Common myeloid progenitor, CD34-positive (primary cell): Measurements from ENCODE around the gene TTC27.

Experiments
- CTCF ChIA-PET: fragments of 350-600 bp; sonication (Branson Sonifier 250); formaldehyde crosslinking; loops from one replicate; lab custom pipeline; 2021; ENCODE audit warnings: antibody characterized with exemption; lab: Charles Lee
- POLR2A ChIA-PET: fragments of 350-600 bp; sonication (Branson Sonifier 250); formaldehyde crosslinking; loops from one replicate; lab custom pipeline; 2021; ENCODE audit warnings: antibody characterized with exemption; lab: Charles Lee
- DNase-seq, 3 donors: peaks; one replicate each; pipeline versions ENCODE4 v3.0.0 to v3.0.0-alpha.2; 2013
- H3K27ac ChIP-seq, 2 experiments: 1 replicate in 1 of 2; 2 replicates in 1 of 2; pipeline ENCODE4 v1.7.0; 2013; ENCODE audit warnings: inconsistent platforms in 2 of 2, low read length in 2 of 2, mild to moderate bottlenecking in 2 of 2, low read depth in 1 of 2, moderate library complexity in 1 of 2; ENCODE audit not compliant: severe bottlenecking in 2 of 2, insufficient read depth in 1 of 2, poor library complexity in 1 of 2
- H3K27me3 ChIP-seq, 5 experiments: replicated peaks in 2 of 5; 1 replicate in 3 of 5; 2 replicates in 2 of 5; pipeline versions ENCODE4 v1.6.1 to v1.7.0; 2013; ENCODE audit warnings: low read length in 4 of 5, mild to moderate bottlenecking in 2 of 5, moderate library complexity in 2 of 5, inconsistent platforms in 1 of 5; ENCODE audit not compliant: insufficient read depth in 5 of 5, control insufficient read depth in 4 of 5
- H3K36me3 ChIP-seq, 4 experiments: 1 replicate in 2 of 4; 2 replicates in 2 of 4; pipeline versions ENCODE4 v1.6.1 to v1.7.0; 2013; ENCODE audit warnings: low read length in 3 of 4, control low read depth in 1 of 4, mild to moderate bottlenecking in 1 of 4; ENCODE audit not compliant: control insufficient read depth in 4 of 4, insufficient read depth in 4 of 4
- H3K4me1 ChIP-seq, 4 experiments: 1 replicate in 3 of 4; 2 replicates in 1 of 4; pipeline versions ENCODE4 v1.6.1 to v1.7.1; 2013; ENCODE audit warnings: low read length in 3 of 4, mild to moderate bottlenecking in 3 of 4, control low read depth in 1 of 4, inconsistent platforms in 1 of 4, moderate library complexity in 1 of 4; ENCODE audit not compliant: control insufficient read depth in 4 of 4, insufficient read depth in 4 of 4; ENCODE audit errors: control extremely low read depth in 1 of 4
- H3K4me3 ChIP-seq, 7 experiments: 1 replicate in 4 of 7; 2 replicates in 3 of 7; pipeline versions ENCODE4 v1.5.1 to v1.7.0; 2013; ENCODE audit warnings: mild to moderate bottlenecking in 7 of 7, low read length in 6 of 7, moderate library complexity in 6 of 7, inconsistent platforms in 2 of 7, low read depth in 2 of 7, control low read depth in 1 of 7; ENCODE audit not compliant: insufficient read depth in 4 of 7, control insufficient read depth in 1 of 7; ENCODE audit errors: extremely low read depth in 1 of 7
- H3K9me3 ChIP-seq, 5 experiments: 1 replicate in 4 of 5; 2 replicates in 1 of 5; pipeline versions ENCODE4 v1.6.1 to v1.7.1; 2013; ENCODE audit warnings: low read length in 4 of 5, mild to moderate bottlenecking in 2 of 5, inconsistent platforms in 1 of 5, low read depth in 1 of 5, moderate library complexity in 1 of 5; ENCODE audit not compliant: control insufficient read depth in 4 of 5, insufficient read depth in 2 of 5; ENCODE audit errors: control extremely low read depth in 1 of 5
- WGBS: methylation state at CpG from one replicate; pipeline ENCODE4 v1.1.5; 2013; ENCODE audit not compliant: insufficient coverage; 5-methylcytosine and 5-hydroxymethylcytosine counted together

The TTC27 gene

DNA sequence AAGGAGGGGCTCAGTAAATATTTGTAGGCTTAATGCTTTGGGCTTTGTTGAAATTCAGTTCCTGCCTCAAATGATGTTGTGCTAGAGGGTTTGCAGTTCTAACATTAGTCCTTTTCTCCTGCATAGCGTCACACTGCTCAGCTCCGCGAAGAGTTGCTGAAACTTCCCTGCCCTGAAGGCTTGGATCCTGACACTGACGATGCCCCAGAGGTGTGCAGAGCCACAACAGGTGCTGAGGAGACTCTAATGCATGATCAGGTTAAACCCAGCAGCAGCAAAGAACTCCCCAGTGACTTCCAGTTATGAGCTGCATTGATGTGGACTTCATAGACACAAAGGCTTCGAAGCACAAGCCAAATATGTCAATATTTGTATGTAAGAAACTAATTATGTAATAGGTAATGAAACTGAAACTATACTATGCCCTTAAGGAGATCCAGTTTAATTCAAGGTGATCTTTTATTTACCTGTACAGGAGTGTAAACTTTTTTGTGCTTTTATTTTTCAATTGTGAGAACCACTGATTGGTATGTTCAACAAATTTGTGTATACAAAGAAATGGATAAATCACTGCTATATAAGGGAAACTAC is 10.2 kb upstream of the TTC27 start:
- DNase-seq = no peak
- H3K36me3 ChIP-seq = peaks cover 12 to 55% (median 26%) of the 10 kb centered on the region in 4 experiments
- H3K27me3 ChIP-seq = no peaks in the 10 kb centered on the region
- 94% methylated on average over 3 of the region's 5 CpGs for WGBS
- POLR2A ChIA-PET = no interaction called here
- no peak overlapping the region for H3K27ac ChIP-seq
- no peaks in the 10 kb centered on the region for H3K9me3 ChIP-seq
- CTCF ChIA-PET = interaction anchor here (0.9 to 1.1 kb wide), 2 partner anchors 9 to 16 kb away, joined by 3 read pairs; no protein-coding TSS in a partner anchor
- H3K4me3 ChIP-seq = no peak overlapping the region
- no peaks in the 10 kb centered on the region for H3K4me1 ChIP-seq

DNA sequence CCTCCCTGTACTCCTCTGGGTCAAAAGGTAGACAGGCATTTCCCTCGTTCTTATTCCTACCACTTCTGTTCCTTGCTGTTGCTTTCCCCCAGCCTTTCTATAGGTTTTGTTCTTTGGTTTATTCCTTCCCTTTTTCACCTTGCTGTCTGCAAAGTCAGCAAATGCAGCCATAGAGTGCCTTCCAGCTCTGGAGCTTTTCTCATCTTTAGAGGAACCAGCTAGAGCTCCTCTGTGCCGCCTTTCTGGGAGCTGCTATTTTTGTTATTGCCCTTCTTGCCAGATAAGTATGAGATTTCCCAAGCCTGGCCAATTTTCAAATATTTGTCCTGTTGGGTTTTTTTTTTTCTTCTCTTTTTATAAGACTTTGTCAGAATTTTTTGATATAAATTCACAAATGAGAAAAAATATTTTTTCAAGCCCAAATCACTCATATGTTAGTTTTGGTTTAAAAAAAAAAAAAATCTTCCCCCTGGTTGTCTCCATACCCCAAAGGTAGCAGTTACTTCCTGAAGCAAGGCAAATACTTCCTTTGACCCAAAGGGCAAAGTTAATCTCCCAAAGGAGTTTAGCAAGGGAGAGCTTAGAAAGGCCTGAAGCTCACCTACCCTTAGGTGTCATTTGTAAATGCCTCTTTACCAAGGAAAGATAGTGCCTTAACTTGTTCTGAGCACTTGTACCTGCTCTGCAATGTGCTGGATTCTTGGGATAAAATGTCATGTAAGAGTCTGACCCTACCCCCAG is 5.1 kb upstream of the TTC27 start:
- no peaks in the 10 kb centered on the region for H3K9me3 ChIP-seq
- no peak overlapping the region for H3K4me3 ChIP-seq
- DNase-seq = no peak
- 90% methylated on average over 2 of the region's 2 CpGs for WGBS
- CTCF ChIA-PET = interaction anchor here (1.1 to 1.5 kb wide), 3 partner anchors 10 to 31 kb away, joined by 3 read pairs; no protein-coding TSS in a partner anchor
- no peaks in the 10 kb centered on the region for H3K27me3 ChIP-seq
- POLR2A ChIA-PET = no interaction called here
- peaks cover 0 to 6% (median 2%) of the 10 kb centered on the region in 4 experiments for H3K4me1 ChIP-seq
- H3K36me3 ChIP-seq = peaks cover 0 to 22% (median 16%) of the 10 kb centered on the region in 4 experiments
- peak overlapping the region in 1 of 2 experiments; percentile 34 for H3K27ac ChIP-seq

DNA sequence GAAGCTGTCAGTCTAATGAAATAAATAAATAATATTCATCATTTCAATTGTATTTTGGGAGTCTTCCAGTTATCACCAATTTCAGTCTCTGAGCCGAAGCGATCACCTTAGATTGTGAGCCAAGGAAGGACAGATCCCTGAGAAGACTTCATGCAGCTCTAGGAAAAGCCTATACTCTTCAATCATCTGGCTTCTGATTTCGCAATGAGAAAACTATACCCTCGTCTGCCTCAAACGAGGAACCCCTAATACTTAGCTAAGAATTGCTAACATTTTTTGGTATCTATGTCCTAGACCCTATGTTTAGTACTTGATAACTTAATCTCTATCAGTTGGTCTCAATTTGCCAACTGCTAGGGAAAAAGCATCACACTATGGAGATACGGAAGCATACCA is 4.5 kb upstream of the TTC27 start:
- POLR2A ChIA-PET = no interaction called here
- CTCF ChIA-PET = interaction anchor here (1.1 to 1.5 kb wide), 3 partner anchors 11 to 32 kb away, joined by 3 read pairs; no protein-coding TSS in a partner anchor
- Histone ChIP-seq H3K4me3 (no peak overlapping the region), H3K4me1 (peaks cover 0 to 9% (median 2%) of the 10 kb centered on the region in 4 experiments), H3K27me3 (no peaks in the 10 kb centered on the region), H3K27ac (no peak overlapping the region), H3K36me3 (peaks cover 0 to 18% (median 13%) of the 10 kb centered on the region in 4 experiments), H3K9me3 (no peaks in the 10 kb centered on the region)
- DNase-seq = no peak
- WGBS = 89% methylated on average over 5 of the region's 6 CpGs

- H3K27me3 ChIP-seq = no peaks in the 10 kb centered on the region
- CTCF ChIA-PET = interaction anchor here (1.1 to 1.3 kb wide), 2 partner anchors 11 to 72 kb away, joined by 4 read pairs; no protein-coding TSS in a partner anchor
- POLR2A ChIA-PET = no interaction called here
- H3K36me3 ChIP-seq = peaks cover 0 to 10% (median 5%) of the 10 kb centered on the region in 4 experiments
- H3K4me3 ChIP-seq = no peak overlapping the region
- WGBS = no CpG with 5 or more reads among the region's 3 CpGs
- DNase-seq = peak in 1 of 3 donors; percentile 7
- H3K9me3 ChIP-seq = no peaks in the 10 kb centered on the region
- peaks cover 0 to 21% (median 8%) of the 10 kb centered on the region in 4 experiments for H3K4me1 ChIP-seq
- H3K27ac ChIP-seq = no peak overlapping the region
These were observed 3.0 kb upstream of the TTC27 start for GRCh38 chr2:32624812-32625211.

GRCh38 chr2:32626639-32627221 is 1.1 kb upstream of the TTC27 start:
- Histone ChIP-seq H3K4me3 (peak overlapping the region in 2 of 7 experiments; percentile 94 to 100), H3K27ac (no peak overlapping the region), H3K4me1 (peaks cover 0 to 21% (median 8%) of the 10 kb centered on the region in 4 experiments), H3K36me3 (peaks cover 0 to 13% (median 10%) of the 10 kb centered on the region in 4 experiments), H3K9me3 (no peaks in the 10 kb centered on the region), H3K27me3 (no peaks in the 10 kb centered on the region)
- WGBS = 78% methylated on average over 12 of the region's 13 CpGs
- DNase-seq = peak in 1 of 3 donors; percentile 4
- POLR2A ChIA-PET = no interaction called here
- CTCF ChIA-PET = interaction anchor here (0.9 to 1.2 kb wide), 3 partner anchors 10 to 36 kb away, joined by 3 to 4 read pairs (median 3); no protein-coding TSS in a partner anchor

DNA sequence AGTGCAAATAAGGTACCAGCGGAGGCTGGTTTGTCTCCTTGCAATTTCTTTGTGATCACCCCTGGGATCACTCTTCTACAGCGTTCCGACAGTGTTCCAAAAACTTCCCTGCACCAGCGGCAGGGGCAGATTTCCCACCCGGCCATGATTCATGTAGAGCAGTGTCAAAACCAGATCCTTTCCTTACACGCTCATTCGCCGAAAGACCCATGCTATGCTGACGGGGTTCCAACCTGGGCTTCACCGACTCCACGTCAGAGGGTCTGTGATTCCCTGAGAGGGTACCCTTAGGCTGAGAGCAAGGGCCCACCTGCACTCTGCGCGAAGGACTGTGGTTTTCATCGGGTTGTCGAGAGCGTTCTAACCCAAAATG is 423 bp upstream of the TTC27 start:
- Histone ChIP-seq H3K27me3 (no peaks in the 10 kb centered on the region), H3K4me1 (peaks cover 0 to 21% (median 8%) of the 10 kb centered on the region in 4 experiments), H3K27ac (peak overlapping the region in 1 of 2 experiments; percentile 75), H3K36me3 (peaks cover 0 to 11% (median 7%) of the 10 kb centered on the region in 4 experiments), H3K4me3 (peak overlapping the region; percentile 77 to 100 (median 96)), H3K9me3 (no peaks in the 10 kb centered on the region)
- ChIA-PET POLR2A (no interaction called here), CTCF (interaction anchor here (0.5 to 1.2 kb wide), 3 partner anchors 12 to 41 kb away, joined by 3 to 4 read pairs (median 3); no protein-coding TSS in a partner anchor)
- DNase-seq = peak in 2 of 3 donors; percentile 55 to 65
- WGBS = under 1% methylated on average over 12 of the region's 16 CpGs
